PC-3 (cell line): ENCODE data around the gene GLB1L.

Experiments
- EZH2 ChIP-seq: fragments of 300-600 bp; sonication (generic); IDR thresholded peaks from one replicate; pipeline ENCODE4 v1.6.1; 2017; ENCODE audit warnings: antibody characterized with exemption, mild to moderate bottlenecking, low read length; ENCODE audit not compliant: unreplicated experiment
- TF ChIP-seq, protein P1 (sequence below): fragments of 300-600 bp; sonication (generic); conservative IDR thresholded peaks from 2 replicates; pipeline ENCODE4 v1.5.1; 2017; ENCODE audit warnings: antibody characterized with exemption, low read depth, mild to moderate bottlenecking, low read length

DNA sequence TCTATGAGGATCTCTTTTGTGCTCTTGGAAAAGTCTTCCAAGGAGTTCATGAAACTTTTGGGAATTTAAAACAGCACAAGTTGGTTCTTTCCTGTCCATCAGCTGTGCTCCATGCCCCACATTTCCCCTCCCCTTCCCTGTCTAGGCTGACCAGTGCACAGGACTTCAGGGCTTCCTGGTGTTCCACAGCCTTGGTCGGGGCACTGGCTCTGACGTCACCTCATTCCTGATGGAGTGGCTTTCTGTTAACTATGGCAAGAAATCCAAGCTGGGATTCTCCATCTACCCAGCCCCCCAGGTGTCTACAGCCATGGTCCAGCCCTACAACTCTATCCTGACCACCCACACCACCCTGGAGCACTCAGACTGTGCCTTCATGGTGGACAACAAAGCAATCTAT, 25.8 kb upstream of the GLB1L start:
- TF ChIP-seq, protein P1, sequence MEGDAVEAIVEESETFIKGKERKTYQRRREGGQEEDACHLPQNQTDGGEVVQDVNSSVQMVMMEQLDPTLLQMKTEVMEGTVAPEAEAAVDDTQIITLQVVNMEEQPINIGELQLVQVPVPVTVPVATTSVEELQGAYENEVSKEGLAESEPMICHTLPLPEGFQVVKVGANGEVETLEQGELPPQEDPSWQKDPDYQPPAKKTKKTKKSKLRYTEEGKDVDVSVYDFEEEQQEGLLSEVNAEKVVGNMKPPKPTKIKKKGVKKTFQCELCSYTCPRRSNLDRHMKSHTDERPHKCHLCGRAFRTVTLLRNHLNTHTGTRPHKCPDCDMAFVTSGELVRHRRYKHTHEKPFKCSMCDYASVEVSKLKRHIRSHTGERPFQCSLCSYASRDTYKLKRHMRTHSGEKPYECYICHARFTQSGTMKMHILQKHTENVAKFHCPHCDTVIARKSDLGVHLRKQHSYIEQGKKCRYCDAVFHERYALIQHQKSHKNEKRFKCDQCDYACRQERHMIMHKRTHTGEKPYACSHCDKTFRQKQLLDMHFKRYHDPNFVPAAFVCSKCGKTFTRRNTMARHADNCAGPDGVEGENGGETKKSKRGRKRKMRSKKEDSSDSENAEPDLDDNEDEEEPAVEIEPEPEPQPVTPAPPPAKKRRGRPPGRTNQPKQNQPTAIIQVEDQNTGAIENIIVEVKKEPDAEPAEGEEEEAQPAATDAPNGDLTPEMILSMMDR: no peak
- TF ChIP-seq EZH2: no peak
